ENCODE measurements around the gene PDE6A. TPM values are rescaled to one million over a fixed set of nuclear protein-coding genes. Genes with fewer than 3 reads are reported as not detected.

Gene PDE6A
- total and polyA plus RNA-seq, 2 of the 8 experiments (the other 6 are each of a cell fraction or from before 2014, with no cell fraction given), result not detected

DNA sequence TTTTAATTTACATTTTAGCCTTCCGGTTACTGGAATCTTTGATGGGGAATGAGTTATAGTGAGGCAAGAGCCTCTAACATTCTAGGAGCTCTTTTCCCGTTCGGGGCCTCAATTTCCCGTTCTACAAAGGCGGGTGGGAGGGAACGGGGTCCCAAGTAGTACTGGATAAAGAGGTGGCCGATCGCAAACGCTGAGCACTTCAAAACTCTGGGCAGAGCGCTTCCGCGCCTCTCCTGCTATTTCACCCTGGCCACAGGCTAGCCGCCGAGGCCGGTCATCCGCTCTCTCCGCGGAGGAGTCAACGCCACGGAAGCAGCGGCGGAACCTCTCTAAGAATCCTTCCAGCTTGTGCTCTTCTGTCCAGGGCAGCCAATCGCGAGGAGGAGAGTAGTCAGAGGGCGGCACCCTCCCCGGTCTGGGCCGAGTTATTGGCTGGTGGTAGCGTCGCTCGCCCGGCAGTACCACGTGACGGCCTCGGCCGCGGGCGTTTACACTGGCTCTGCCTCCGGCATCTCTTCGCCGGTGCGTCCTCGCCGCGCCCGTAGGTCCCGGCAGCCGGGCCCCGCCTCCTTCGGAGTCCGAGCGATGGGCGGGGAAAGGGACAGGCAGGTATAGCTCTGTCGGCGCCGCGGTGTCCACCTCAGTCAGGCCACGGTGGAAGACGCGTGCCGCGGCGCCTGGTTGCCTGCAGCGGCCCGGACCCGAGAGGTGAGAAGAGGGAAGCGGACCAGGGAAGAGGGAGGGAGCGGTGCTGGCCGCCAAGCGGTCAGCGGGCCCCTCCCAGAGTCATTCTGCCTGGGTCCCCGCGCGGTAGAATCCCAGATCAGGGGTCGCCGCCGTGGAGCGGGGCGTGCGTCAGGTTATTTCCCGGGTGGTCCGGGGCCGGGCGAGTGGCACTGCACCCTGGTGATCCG lies 15.9 kb upstream of the PDE6A start, which contains the start of gene SLC26A2:
SLC26A2 (plus strand) TSS at position 487 of the 914 bp plus-strand sequence. CDS start 16,895 bp downstream, outside the sequence.
- CTCF ChIA-PET (ENCODE audit: partially characterized antibody), result interaction anchor here (0.5 to 8.5 kb wide), 22 partner anchors 9 to 1562 kb away, joined by 3 to 112 read pairs (median 4); partner anchors contain the start of genes PDE6A and TIGD6
- FAIRE-seq, result no peak
- TF ChIP-seq CTBP2 (IDR thresholded peaks at IDR 0.05; ENCODE audit: borderline replicate concordance, insufficient read depth, insufficient read length, low read length) (no peak), GABPA (IDR thresholded peaks at IDR 0.05; ENCODE audit: borderline replicate concordance, insufficient read depth, low read length) (no peak), SP1 (IDR thresholded peaks at IDR 0.05; ENCODE audit: low read depth, low read length) (peak; percentile 97), KDM4A (IDR thresholded peaks at IDR 0.05; ENCODE audit: low read depth, low read length, severe bottlenecking) (peak; percentile 98), SIN3A (conservative IDR thresholded peaks at IDR 0.05 in 1 of 2, IDR thresholded peaks at IDR 0.05 in 1 of 2; ENCODE audit: low read depth in 1 of 2, low read length in 2 of 2) (peak in 1 of 2 experiments; percentile 16; a peak in 1 of 4 replicates)
- TF ChIP-seq, protein P1, sequence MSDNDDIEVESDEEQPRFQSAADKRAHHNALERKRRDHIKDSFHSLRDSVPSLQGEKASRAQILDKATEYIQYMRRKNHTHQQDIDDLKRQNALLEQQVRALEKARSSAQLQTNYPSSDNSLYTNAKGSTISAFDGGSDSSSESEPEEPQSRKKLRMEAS (IDR thresholded peaks at IDR 0.05), result peak; percentile 71
- TF ChIP-seq, protein P2, sequence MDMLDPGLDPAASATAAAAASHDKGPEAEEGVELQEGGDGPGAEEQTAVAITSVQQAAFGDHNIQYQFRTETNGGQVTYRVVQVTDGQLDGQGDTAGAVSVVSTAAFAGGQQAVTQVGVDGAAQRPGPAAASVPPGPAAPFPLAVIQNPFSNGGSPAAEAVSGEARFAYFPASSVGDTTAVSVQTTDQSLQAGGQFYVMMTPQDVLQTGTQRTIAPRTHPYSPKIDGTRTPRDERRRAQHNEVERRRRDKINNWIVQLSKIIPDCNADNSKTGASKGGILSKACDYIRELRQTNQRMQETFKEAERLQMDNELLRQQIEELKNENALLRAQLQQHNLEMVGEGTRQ (IDR thresholded peaks at IDR 0.05; ENCODE audit: low read length), result peak; percentile 97

More for the DNA sequence above, 15.9 kb upstream of the PDE6A start, which contains the start of gene SLC26A2:
- Histone ChIP-seq H3K9me3 (ENCODE audit: insufficient read depth in 2 of 2, low read depth in 1 of 2, low read length in 1 of 2) (no peaks in the 10 kb centered on the region), H2AFZ (ENCODE audit: low read length) (peak within 1 kb of the TSS; percentile 59), H2BK5ac (ENCODE audit: low read depth, low read length) (peak within 1 kb of the TSS; percentile 66), H3K4me2 (ENCODE audit: insufficient read depth in 1 of 2, low read depth in 2 of 2, low read length in 2 of 2) (peak within 1 kb of the TSS; percentile 71 to 95), H3K36me3 (ENCODE audit: control insufficient read depth in 2 of 4, insufficient read depth in 4 of 4, low read length in 3 of 4) (no peaks in the 10 kb centered on the region), H3K14ac (ENCODE audit: insufficient read length) (no peak within 1 kb of the TSS), H3K27ac (ENCODE audit: low read depth, low read length) (peak within 1 kb of the TSS; percentile 26; the same call in 1 of the 2 replicates), H3K79me2 (ENCODE audit: control insufficient read depth in 1 of 2, insufficient read depth in 2 of 2, low read length in 2 of 2) (no peaks in the 10 kb centered on the region), H3K23me2 (ENCODE audit: low read depth, low read length) (peaks cover 9% of the 10 kb centered on the region), H4K5ac (ENCODE audit: insufficient read length, low read depth, low read length) (peak within 1 kb of the TSS; percentile 25), H4K8ac (ENCODE audit: extremely low read depth, insufficient read depth, low read length) (peak within 1 kb of the TSS; percentile 68; the same call in 1 of the 2 replicates), H3K4ac (replicated peaks; ENCODE audit: insufficient read length, low read depth, low read length) (peak within 1 kb of the TSS; percentile 27), H2BK12ac (ENCODE audit: low read depth, low read length) (0 out of 2 replicates have a peak within 1 kb of the TSS, but pooled peaks have one; percentile 27), H3K79me1 (ENCODE audit: low read depth, low read length) (no peaks in the 10 kb centered on the region), H2BK15ac (ENCODE audit: low read length) (peak within 1 kb of the TSS; percentile 29; the same call in 1 of the 2 replicates), H3K56ac (replicated peaks; ENCODE audit: insufficient read length, low read depth, low read length) (peak within 1 kb of the TSS; percentile 88), H2AK5ac (ENCODE audit: low read depth, low read length) (no peak within 1 kb of the TSS), H4K20me1 (replicated peaks in 1 of 2; ENCODE audit: control insufficient read depth in 1 of 2, insufficient read depth in 2 of 2, low read length in 2 of 2) (peaks cover 0 to 2% of the 10 kb centered on the region in 2 experiments), H2BK120ac (replicated peaks; ENCODE audit: low read depth, low read length) (no peak within 1 kb of the TSS), H3K4me3 (ENCODE audit: extremely low read depth in 1 of 4, insufficient read depth in 2 of 4, low read depth in 3 of 4, low read length in 4 of 4) (peak within 1 kb of the TSS; percentile 72 to 87 (median 80)), H3K27me3 (replicated peaks in 1 of 4; ENCODE audit: control insufficient read depth in 3 of 4, extremely low read depth in 1 of 4, insufficient read depth in 3 of 4, low read length in 3 of 4) (peaks cover 0 to 5% (median 1%) of the 10 kb centered on the region in 4 experiments; a peak in 3 of 7 replicates), H3K23ac (ENCODE audit: insufficient read length) (no peak within 1 kb of the TSS), H4K91ac (replicated peaks; ENCODE audit: insufficient read length, low read length) (peak within 1 kb of the TSS; percentile 47), H3K4me1 (replicated peaks in 1 of 4; ENCODE audit: control insufficient read depth in 3 of 4, insufficient read depth in 4 of 4, low read length in 3 of 4) (peaks cover 0 to 8% (median 5%) of the 10 kb centered on the region in 4 experiments; a peak in 4 of 7 replicates), H2BK20ac (ENCODE audit: low read length) (no peak within 1 kb of the TSS), H3K18ac (ENCODE audit: extremely low read depth, low read length) (no peak within 1 kb of the TSS; the same call in 1 of the 2 replicates), H3K9ac (replicated peaks in 1 of 4; ENCODE audit: extremely low read depth in 1 of 4, low read depth in 3 of 4, low read length in 3 of 4) (peak within 1 kb of the TSS in 3 of 4 experiments; percentile 51 to 60 (median 58); a peak in 6 of 7 replicates)
- peak; percentile 92 to 94 for DNase-seq (ENCODE audit: low read depth in 1 of 2, low spot score in 2 of 2)
- POLR2A ChIA-PET (ENCODE audit: partially characterized antibody), result interaction anchor here (0.7 to 1.7 kb wide), 5 partner anchors 10 to 124 kb away, joined by 3 to 4 read pairs (median 3); no protein-coding TSS in a partner anchor
- 0% methylated on average over 58 of the region's 84 CpGs; no CpG with 5 or more reads in 1 of the 2 experiments for WGBS, 2 experiments (ENCODE audit: extremely low coverage in 1 of 2, insufficient coverage in 1 of 2, insufficient read length in 1 of 2, insufficient replicate concordance in 2 of 2, low coverage in 1 of 2, low lambda C conversion rate in 2 of 2, missing lambda C conversion rate in 1 of 2)
